Ovary (tissue), 9 donors: Measurements from ENCODE around the gene YAE1. TPM values are rescaled to one million over a fixed set of nuclear protein-coding genes. Genes with fewer than 3 reads are reported as not detected.

Experiments
- DNase-seq, 5 donors: peaks; one replicate each; pipeline ENCODE4 v3.0.0-alpha.2; 2019 to 2020
- H3K27ac ChIP-seq, 2 donors: fragments of 200-600 bp; one replicate each; pipeline versions ENCODE4 v1.5.1 to v1.8.0; 2019 to 2022
- H3K27me3 ChIP-seq: fragments of 200-600 bp; one replicate; pipeline ENCODE4 v1.8.0; 2022
- H3K36me3 ChIP-seq: fragments of 200-600 bp; sonication (generic); one replicate; pipeline ENCODE4 v1.5.1; 2019
- H3K4me1 ChIP-seq: one replicate; pipeline ENCODE4 v1.8.1; 2013; ENCODE audit warnings: mild to moderate bottlenecking, moderate library complexity; ENCODE audit not compliant: insufficient read depth
- H3K4me3 ChIP-seq: fragments of 200-600 bp; sonication (generic); one replicate; pipeline ENCODE4 v1.5.1; 2017
- H3K9me3 ChIP-seq, 2 donors: fragments of 200-600 bp in 1 of 2; sonication (generic) in 1 of 2; one replicate each; pipeline versions ENCODE4 v1.5.1 to v1.8.1; 2013 to 2019; ENCODE audit warnings: mild to moderate bottlenecking in 1 of 2, moderate library complexity in 1 of 2
- CTCF ChIP-seq, 3 donors: fragments of 450-650 bp in 2 of 3; fragments of 200-600 bp in 1 of 3; IDR thresholded peaks; one replicate each; pipeline versions ENCODE4 v1.5.1 to v1.8.0; 2016 to 2022; ENCODE audit warnings: antibody characterized with exemption in 3 of 3, mild to moderate bottlenecking in 1 of 3
- EP300 ChIP-seq: sonication (generic); formaldehyde crosslinking; IDR thresholded peaks from one replicate; pipeline ENCODE4 v1.6.1; 2017; ENCODE audit warnings: antibody characterized with exemption
- POLR2A ChIP-seq: fragments of 450-650 bp; IDR thresholded peaks from one replicate; pipeline ENCODE4 v1.6.1; 2017; ENCODE audit warnings: antibody characterized with exemption, mild to moderate bottlenecking, moderate library complexity
- WGBS, 3 donors: extraction: QIAGEN DNeasy Blood & Tissue Kit in 1 of 3; methylation state at CpG; one replicate each; pipeline versions ENCODE4 v1.1.5 to v1.1.7; 2013 to 2017; 5-methylcytosine and 5-hydroxymethylcytosine counted together
- intact Hi-C, 4 donors: fragments of 100-400 bp; cut with DNase I; formaldehyde crosslinking; loops; one replicate each; pipeline versions ENCODE4 v1.11.0 to v1.15.1; 2022 to 2023
- polyA plus RNA-seq, 2 donors: library from polyadenylated mRNA; stranded (reverse); fragments of 200-250 nt in 1 of 2; fragments of 350-450 nt in 1 of 2; fragmentation: Illumina TruSeq in 1 of 2; extraction: RNeasy Lipid Tissue Mini Kit (QIAGEN cat#74804) in 1 of 2; gene quantifications; one replicate each; pipeline ENCODE4 v1.2.3, GENCODE V29; 2013 to 2014
- total RNA-seq, 7 donors: library from RNA; depleted of rRNA in 2 of 7; stranded (reverse); fragments of >200 nt in 2 of 7; fragmentation: NEBNext Ultra II Directional in 3 of 7; extraction: Animal tissue kit (Norgen Biotek cat#: 25700) in 3 of 7; gene quantifications; one replicate each; pipeline versions ENCODE4 v1.1.0 to v1.2.4, GENCODE V29; 2016 to 2023
- donor health status: DM: no; HTN: no; CAD: no; lungs with moderate emphysema.
- donor health status: DM: no; HTN: no; CAD: no.
- donor health status: Bipolar disorder and iron deficiency.
- donor health status: DM: yes; HTN: yes; CAD: no.
- donor health status: DM: no; HTN: no; CAD: no.
- donor health status: DM: yes; HTN: yes; CAD: no.

Gene YAE1
- total and polyA plus RNA-seq, 9 donors = 21.0 to 33.6 (median 28.5) TPM

GRCh38 chr7:39557222-39557621 lies 9.0 kb upstream of the YAE1 start:
- H3K9me3 ChIP-seq = no peaks in the 10 kb centered on the region
- H3K27ac ChIP-seq = no peak overlapping the region
- intact Hi-C loops = no loop called here
- H3K27me3 ChIP-seq = no peaks in the 10 kb centered on the region
- 6 to 21% (median 11%) methylated on average over 1 of the region's 1 CpG for WGBS, 3 donors
- H3K4me1 ChIP-seq = peaks cover 3% of the 10 kb centered on the region
- DNase-seq = no peak
- H3K36me3 ChIP-seq = no peaks in the 10 kb centered on the region
- TF ChIP-seq CTCF (IDR thresholded peaks at IDR 0.05) = no peak
- no peak for TF ChIP-seq POLR2A
- TF ChIP-seq EP300 = no peak
- no peak overlapping the region for H3K4me3 ChIP-seq

- no peak for DNase-seq
- H3K9me3 ChIP-seq = no peaks in the 10 kb centered on the region
- no peaks in the 10 kb centered on the region for H3K36me3 ChIP-seq
- no peak overlapping the region for H3K27ac ChIP-seq
- peaks cover 3% of the 10 kb centered on the region for H3K4me1 ChIP-seq
- intact Hi-C loops = no loop called here
- TF ChIP-seq CTCF (IDR thresholded peaks at IDR 0.05) (no peak), POLR2A (no peak), EP300 (no peak)
- H3K4me3 ChIP-seq = no peak overlapping the region
- no peaks in the 10 kb centered on the region for H3K27me3 ChIP-seq
These were observed 8.3 kb upstream of the YAE1 start for GRCh38 chr7:39557911-39558310.

- Histone ChIP-seq H3K4me3 (no peak overlapping the region), H3K27me3 (no peaks in the 10 kb centered on the region), H3K4me1 (peaks cover 3% of the 10 kb centered on the region), H3K27ac (no peak overlapping the region), H3K9me3 (no peaks in the 10 kb centered on the region), H3K36me3 (no peaks in the 10 kb centered on the region)
- no peak for DNase-seq
- TF ChIP-seq POLR2A = no peak
- no peak for TF ChIP-seq CTCF (IDR thresholded peaks at IDR 0.05)
- no peak for TF ChIP-seq EP300
- WGBS, 3 donors = 43 to 47% (median 45%) methylated on average over 1 of the region's 1 CpG
- intact Hi-C loops = no loop called here
These were observed 5.8 kb upstream of the YAE1 start for GRCh38 chr7:39560408-39560807.

GRCh38 chr7:39560997-39561396 lies 5.2 kb upstream of the YAE1 start:
- DNase-seq = no peak
- Histone ChIP-seq H3K27me3 (no peaks in the 10 kb centered on the region), H3K27ac (no peak overlapping the region), H3K9me3 (no peaks in the 10 kb centered on the region), H3K4me1 (peaks cover 3% of the 10 kb centered on the region), H3K4me3 (no peak overlapping the region), H3K36me3 (no peaks in the 10 kb centered on the region)
- intact Hi-C loops = no loop called here
- TF ChIP-seq CTCF (IDR thresholded peaks at IDR 0.05) (no peak), POLR2A (no peak), EP300 (no peak)
- 9 to 26% (median 24%) methylated on average over 1 of the region's 1 CpG for WGBS, 3 donors

GRCh38 chr7:39565538-39565937 lies 666 bp upstream of the YAE1 start:
- no peak overlapping the region for H3K27ac ChIP-seq
- no peak for TF ChIP-seq EP300
- TF ChIP-seq POLR2A = no peak
- TF ChIP-seq CTCF (IDR thresholded peaks at IDR 0.05) = no peak
- H3K4me1 ChIP-seq = peaks cover 5% of the 10 kb centered on the region
- no peak for DNase-seq
- H3K4me3 ChIP-seq = peak overlapping the region; percentile 92
- no peaks in the 10 kb centered on the region for H3K9me3 ChIP-seq
- H3K36me3 ChIP-seq = no peaks in the 10 kb centered on the region
- WGBS, 3 donors = 40 to 44% (median 44%) methylated on average over 4 of the region's 4 CpGs
- no peaks in the 10 kb centered on the region for H3K27me3 ChIP-seq
- intact Hi-C loops = no loop called here
